ENCODE measurements around the gene INVS. TPM values are rescaled to one million over a fixed set of nuclear protein-coding genes. Genes with fewer than 3 reads are reported as not detected.

INVS gene
- total RNA-seq, 2 donors from 2014 or later: 15.3 to 17.7 TPM

DNA sequence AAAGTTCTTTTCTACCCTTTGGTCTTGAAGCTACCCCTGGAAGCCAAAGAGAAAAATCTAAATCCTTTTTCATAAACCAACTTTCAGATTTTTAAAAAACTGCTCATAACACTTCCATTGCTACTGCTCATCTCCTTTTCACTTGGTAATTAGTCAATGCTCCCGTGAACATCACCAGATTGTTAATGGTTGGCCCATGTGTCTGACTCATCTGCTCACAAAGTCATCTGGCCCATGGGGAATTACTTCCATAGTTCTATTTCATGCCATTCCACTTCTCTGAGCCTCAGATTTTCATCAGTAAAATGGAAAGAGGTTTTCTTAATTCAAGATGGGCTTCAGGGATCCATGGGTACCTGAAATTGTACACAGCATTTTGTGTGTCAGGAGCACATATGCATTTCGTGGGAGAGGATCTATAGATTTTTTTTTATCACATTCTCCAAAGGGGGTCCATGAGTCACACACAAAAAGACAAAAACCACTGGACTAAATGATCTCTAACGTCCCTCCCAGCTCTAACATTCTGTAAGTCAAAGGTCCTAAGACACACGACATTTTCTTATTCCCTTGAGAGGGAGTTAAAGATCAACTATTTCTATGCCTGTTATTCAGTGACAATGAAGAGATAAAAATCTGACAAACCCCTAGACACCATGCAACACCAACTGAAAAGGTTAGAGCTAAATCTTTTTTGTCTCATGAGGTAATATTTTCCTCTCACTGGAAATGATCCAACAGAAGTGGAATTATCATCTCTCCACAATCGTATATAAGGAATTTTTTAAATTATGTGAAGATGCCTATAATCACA, 178.3 kb downstream of the INVS start:
- Mint-ChIP-seq H3K27me3 (no peaks in the 10 kb centered on the region), H3K27ac (no peak overlapping the region), H3K4me1 (peaks cover 6% of the 10 kb centered on the region), H3K9me3 (no peaks in the 10 kb centered on the region), H3K4me3 (no peak overlapping the region), H3K36me3 (ENCODE audit: low read depth) (peaks cover 59% of the 10 kb centered on the region)
- no peak for ATAC-seq (replicated peaks)

DNA sequence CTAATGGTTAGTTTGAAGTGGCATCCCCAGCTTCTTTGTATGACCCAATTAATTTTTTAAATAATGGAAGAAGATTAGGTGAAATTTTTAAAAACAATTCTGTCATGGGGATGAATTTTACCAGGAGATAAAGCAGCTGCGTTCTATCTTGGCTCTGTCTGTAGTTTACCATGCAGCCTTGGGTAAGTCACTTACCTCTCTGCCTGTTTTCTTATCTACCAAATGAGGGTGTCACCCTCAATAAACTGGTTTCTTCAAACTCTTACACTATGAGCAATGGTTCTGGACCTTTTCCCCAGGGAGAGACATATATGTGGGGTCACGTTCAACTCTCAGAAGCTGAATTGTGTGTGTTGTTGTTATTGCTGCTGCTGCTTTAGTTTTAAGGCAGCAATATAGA, 182.0 kb downstream of the INVS start:
- Mint-ChIP-seq H3K27ac (no peak overlapping the region), H3K4me3 (no peak overlapping the region), H3K27me3 (no peaks in the 10 kb centered on the region), H3K4me1 (peaks cover 6% of the 10 kb centered on the region), H3K36me3 (ENCODE audit: low read depth) (peaks cover 58% of the 10 kb centered on the region), H3K9me3 (peaks cover 5% of the 10 kb centered on the region)
- ATAC-seq (replicated peaks): no peak

DNA sequence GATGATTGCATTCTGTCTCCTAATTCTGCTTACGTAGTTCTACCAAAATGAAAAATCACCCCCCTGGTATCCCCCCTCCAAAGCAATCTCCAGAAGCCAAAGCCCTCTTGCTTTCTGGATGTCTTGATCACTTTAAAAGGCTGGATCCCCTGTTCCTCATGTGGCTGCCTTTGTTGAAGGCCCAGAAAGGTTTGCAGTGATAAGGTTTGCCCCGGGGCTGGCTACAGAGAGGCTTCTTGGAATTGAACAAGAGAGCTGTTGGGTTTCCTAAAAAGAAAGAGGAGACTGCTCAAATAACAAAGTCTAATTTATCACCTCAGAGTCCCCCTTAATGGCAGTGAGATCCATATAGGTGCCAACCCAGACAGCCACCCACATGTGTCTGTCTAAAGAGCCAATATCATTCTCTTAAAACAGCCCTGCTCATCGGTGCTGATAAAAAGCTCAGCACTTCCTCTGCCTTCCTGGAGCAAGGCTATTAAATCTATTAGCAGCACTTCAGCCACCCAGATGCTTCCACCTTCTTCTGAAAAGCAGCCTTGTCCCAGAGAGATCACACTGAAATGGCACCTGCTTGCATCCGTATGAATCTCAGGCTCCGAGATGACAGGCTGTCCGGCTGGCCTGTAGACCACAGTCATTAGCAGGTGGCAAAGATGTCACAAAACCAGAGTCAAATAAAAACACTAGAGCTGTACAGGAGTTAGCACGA, 182.8 kb downstream of the INVS start:
- H3K36me3 Mint-ChIP-seq (ENCODE audit: low read depth): peaks cover 55% of the 10 kb centered on the region
- peaks cover 2% of the 10 kb centered on the region for H3K4me1 Mint-ChIP-seq
- no peak overlapping the region for H3K27ac Mint-ChIP-seq
- H3K4me3 Mint-ChIP-seq: no peak overlapping the region
- H3K27me3 Mint-ChIP-seq: no peaks in the 10 kb centered on the region
- H3K9me3 Mint-ChIP-seq: peaks cover 5% of the 10 kb centered on the region
- no peak for ATAC-seq (replicated peaks)

GRCh38 chr9:100282388-100282719, 183.3 kb downstream of the INVS start:
- H3K36me3 Mint-ChIP-seq (ENCODE audit: low read depth): peaks cover 55% of the 10 kb centered on the region
- H3K9me3 Mint-ChIP-seq: peaks cover 5% of the 10 kb centered on the region
- H3K4me3 Mint-ChIP-seq: no peak overlapping the region
- ATAC-seq (replicated peaks): no peak
- no peak overlapping the region for H3K27ac Mint-ChIP-seq
- no peaks in the 10 kb centered on the region for H3K4me1 Mint-ChIP-seq
- H3K27me3 Mint-ChIP-seq: no peaks in the 10 kb centered on the region

DNA sequence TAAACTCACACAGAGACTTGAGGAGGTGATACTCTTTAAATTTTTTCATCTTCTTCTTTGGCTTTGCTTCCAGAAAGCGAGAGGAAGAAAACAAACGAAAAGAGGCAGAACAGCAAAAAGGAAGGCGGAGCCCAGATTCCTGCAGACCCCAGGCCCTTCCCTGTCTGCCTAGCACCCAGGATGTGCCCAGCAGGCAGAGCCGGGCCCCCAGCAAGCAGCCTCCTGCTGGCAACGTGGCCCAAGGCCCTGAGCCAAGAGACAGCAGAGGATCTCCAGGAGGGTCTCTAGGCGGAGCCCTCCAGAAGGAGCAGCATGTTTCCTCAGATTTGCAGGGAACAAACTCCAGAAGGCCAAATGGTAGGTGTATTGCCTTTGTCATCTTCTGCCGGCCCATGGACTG, 185.2 kb downstream of the INVS start:
- H3K27me3 Mint-ChIP-seq: no peaks in the 10 kb centered on the region
- H3K9me3 Mint-ChIP-seq: peaks cover 9% of the 10 kb centered on the region
- H3K4me3 Mint-ChIP-seq: no peak overlapping the region
- no peaks in the 10 kb centered on the region for H3K4me1 Mint-ChIP-seq
- no peak for ATAC-seq (replicated peaks)
- H3K36me3 Mint-ChIP-seq (ENCODE audit: low read depth): peaks cover 62% of the 10 kb centered on the region
- no peak overlapping the region for H3K27ac Mint-ChIP-seq

DNA sequence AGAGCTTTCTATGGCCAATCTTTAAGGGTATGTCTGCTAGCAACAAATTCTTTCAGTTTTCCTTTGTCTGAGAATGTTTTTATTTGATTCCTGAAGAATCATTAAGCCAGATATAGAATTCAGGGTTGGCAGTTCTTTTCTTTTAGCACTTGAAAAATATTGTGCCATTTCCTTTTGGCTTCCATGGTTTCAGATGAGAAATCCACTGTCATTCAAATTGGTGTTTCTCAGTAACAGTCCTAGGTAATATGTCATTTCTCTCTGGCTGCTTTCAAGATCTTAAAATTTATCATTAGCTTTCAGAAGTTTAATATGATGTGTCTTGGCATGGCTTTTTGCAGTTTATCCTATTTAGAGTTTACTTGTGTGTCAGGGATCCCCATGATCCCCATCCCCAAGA, 186.0 kb downstream of the INVS start:
- Mint-ChIP-seq H3K27ac (no peak overlapping the region), H3K27me3 (no peaks in the 10 kb centered on the region), H3K4me1 (no peaks in the 10 kb centered on the region), H3K4me3 (no peak overlapping the region), H3K36me3 (ENCODE audit: low read depth) (peaks cover 66% of the 10 kb centered on the region), H3K9me3 (peaks cover 10% of the 10 kb centered on the region)
- no peak for ATAC-seq (replicated peaks)

- no peak overlapping the region for H3K4me3 Mint-ChIP-seq
- H3K9me3 Mint-ChIP-seq: peaks cover 10% of the 10 kb centered on the region
- H3K27ac Mint-ChIP-seq: no peak overlapping the region
- H3K27me3 Mint-ChIP-seq: no peaks in the 10 kb centered on the region
- no peak for ATAC-seq (replicated peaks)
- no peaks in the 10 kb centered on the region for H3K4me1 Mint-ChIP-seq
- peaks cover 70% of the 10 kb centered on the region for H3K36me3 Mint-ChIP-seq (ENCODE audit: low read depth)
These were observed 186.6 kb downstream of the INVS start for GRCh38 chr9:100285601-100286000.

- Mint-ChIP-seq H3K36me3 (ENCODE audit: low read depth) (peaks cover 76% of the 10 kb centered on the region), H3K4me1 (no peaks in the 10 kb centered on the region), H3K9me3 (peaks cover 10% of the 10 kb centered on the region), H3K27ac (no peak overlapping the region), H3K27me3 (no peaks in the 10 kb centered on the region), H3K4me3 (no peak overlapping the region)
- ATAC-seq (replicated peaks): no peak
These were observed 187.2 kb downstream of the INVS start for GRCh38 chr9:100286257-100286656.

DNA sequence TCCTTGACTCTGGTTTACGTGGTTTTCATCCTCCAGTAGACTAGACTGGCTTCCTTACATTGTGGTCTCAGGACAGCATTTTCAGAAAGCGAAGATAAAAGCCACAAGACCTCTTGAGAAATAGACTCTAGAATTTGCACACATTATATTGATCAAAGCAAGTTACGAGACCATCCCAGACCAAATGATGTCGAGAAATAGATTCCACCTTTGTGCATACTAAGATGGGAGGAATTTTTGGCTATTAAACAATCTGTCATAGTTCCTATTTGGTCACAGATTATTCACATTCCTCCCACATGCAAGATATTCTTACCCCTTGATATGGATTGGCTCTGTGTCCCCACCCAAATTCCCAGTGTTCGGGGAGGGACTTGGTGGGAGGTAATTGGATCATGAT, 188.1 kb downstream of the INVS start:
- no peak for ATAC-seq (replicated peaks)
- peaks cover 10% of the 10 kb centered on the region for H3K9me3 Mint-ChIP-seq
- peaks cover 86% of the 10 kb centered on the region for H3K36me3 Mint-ChIP-seq (ENCODE audit: low read depth)
- no peaks in the 10 kb centered on the region for H3K4me1 Mint-ChIP-seq
- no peak overlapping the region for H3K4me3 Mint-ChIP-seq
- H3K27me3 Mint-ChIP-seq: no peaks in the 10 kb centered on the region
- H3K27ac Mint-ChIP-seq: no peak overlapping the region

DNA sequence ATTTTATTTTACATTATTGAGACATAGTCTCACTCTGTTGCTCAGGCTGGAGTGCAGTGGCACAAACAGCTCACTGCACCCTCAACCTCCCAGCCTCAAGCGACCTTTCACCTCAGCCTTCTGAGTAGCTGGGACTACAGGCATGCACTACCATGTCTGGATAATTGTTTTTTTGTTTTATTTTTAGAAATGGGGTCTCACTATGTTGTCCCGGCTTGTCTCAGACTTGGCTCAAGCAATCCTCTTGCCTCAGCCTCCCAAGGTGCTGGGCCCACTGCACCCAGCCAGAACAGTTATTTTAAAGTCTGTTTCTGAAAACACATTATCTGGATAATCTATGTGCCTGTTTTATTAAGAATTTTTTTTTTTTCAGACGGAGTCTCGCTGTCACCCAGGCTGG, 191.7 kb downstream of the INVS start:
- ATAC-seq (replicated peaks): no peak
- Mint-ChIP-seq H3K4me3 (no peak overlapping the region), H3K9me3 (peaks cover 5% of the 10 kb centered on the region), H3K4me1 (no peaks in the 10 kb centered on the region), H3K27me3 (no peaks in the 10 kb centered on the region), H3K36me3 (ENCODE audit: low read depth) (peaks cover 87% of the 10 kb centered on the region), H3K27ac (no peak overlapping the region)

DNA sequence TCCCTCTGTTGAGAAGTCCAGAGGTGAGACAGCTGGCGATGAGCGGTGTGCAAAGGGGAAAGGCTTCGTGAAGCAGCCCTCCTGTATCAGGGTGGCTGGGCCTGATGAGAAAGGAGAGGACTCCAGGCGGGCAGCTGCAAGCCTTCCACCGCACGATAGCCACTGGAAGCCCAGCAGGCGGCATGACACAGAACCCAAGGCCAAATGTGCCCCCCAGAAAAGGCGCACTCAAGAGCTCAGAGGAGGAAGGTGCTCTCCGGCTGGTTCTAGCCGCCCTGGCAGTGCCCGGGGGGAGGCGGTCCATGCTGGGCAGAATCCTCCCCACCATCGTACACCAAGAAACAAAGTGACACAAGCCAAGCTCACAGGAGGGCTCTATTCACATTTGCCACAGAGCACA, 193.4 kb downstream of the INVS start:
- Mint-ChIP-seq H3K36me3 (ENCODE audit: low read depth) (peaks cover 81% of the 10 kb centered on the region), H3K4me3 (no peak overlapping the region), H3K4me1 (no peaks in the 10 kb centered on the region), H3K9me3 (peaks cover 5% of the 10 kb centered on the region), H3K27me3 (no peaks in the 10 kb centered on the region), H3K27ac (no peak overlapping the region)
- no peak for ATAC-seq (replicated peaks)

DNA sequence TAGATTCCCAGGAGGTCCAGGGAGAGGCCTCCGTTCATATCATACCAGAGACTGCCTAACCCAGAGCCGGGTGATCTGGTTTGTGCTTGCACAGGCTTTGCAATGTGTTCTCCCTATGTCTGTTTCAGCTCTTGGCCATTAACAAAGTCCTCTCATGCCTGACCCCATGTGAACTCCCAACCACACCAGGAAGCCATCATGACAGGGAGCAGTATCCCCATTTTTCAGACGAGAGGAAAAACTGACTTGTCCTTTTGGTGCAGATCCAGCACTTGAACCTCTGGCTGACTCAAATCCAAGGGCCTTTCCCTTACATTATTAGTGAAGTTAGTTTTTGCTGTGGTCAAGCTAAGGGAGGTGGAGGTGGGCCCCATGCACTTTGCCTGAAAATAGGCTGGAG, 195.3 kb downstream of the INVS start:
- peaks cover 81% of the 10 kb centered on the region for H3K36me3 Mint-ChIP-seq (ENCODE audit: low read depth)

DNA sequence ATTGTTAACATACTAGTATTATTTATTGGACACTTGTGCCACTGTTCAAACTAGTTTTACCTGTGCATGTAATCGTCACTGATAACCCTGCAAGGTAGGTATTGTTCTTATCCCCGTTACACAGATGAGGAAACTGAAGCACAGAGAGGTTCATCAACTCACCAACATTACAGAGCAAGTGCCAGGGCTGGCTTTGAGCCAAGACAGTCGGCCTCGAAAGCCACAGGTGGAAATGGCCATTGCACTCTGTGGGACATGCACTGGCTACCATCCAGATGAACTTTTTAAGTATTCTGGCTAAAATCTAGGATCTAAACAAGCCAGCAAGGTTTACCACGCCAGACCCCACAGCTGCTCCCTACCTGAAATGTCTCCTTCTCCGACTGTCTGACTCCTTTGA, 195.8 kb downstream of the INVS start:
- no peaks in the 10 kb centered on the region for H3K4me1 Mint-ChIP-seq
- H3K9me3 Mint-ChIP-seq: no peaks in the 10 kb centered on the region
- H3K27ac Mint-ChIP-seq: no peak overlapping the region
- H3K27me3 Mint-ChIP-seq: no peaks in the 10 kb centered on the region
- no peak for ATAC-seq (replicated peaks)
- no peak overlapping the region for H3K4me3 Mint-ChIP-seq
- H3K36me3 Mint-ChIP-seq (ENCODE audit: low read depth): peaks cover 81% of the 10 kb centered on the region

More for the DNA sequence above, 195.3 kb downstream of the INVS start:
- H3K27me3 Mint-ChIP-seq: no peaks in the 10 kb centered on the region
- no peak overlapping the region for H3K4me3 Mint-ChIP-seq
- no peak for ATAC-seq (replicated peaks)
- no peaks in the 10 kb centered on the region for H3K4me1 Mint-ChIP-seq
- no peak overlapping the region for H3K27ac Mint-ChIP-seq
- peaks cover under 1% of the 10 kb centered on the region for H3K9me3 Mint-ChIP-seq

GRCh38 chr9:100295240-100295639, 196.2 kb downstream of the INVS start:
- Mint-ChIP-seq H3K4me3 (no peak overlapping the region), H3K4me1 (no peaks in the 10 kb centered on the region), H3K9me3 (no peaks in the 10 kb centered on the region), H3K27me3 (no peaks in the 10 kb centered on the region), H3K36me3 (ENCODE audit: low read depth) (peaks cover 81% of the 10 kb centered on the region), H3K27ac (no peak overlapping the region)
- ATAC-seq (replicated peaks): no peak

- peaks cover 82% of the 10 kb centered on the region for H3K36me3 Mint-ChIP-seq (ENCODE audit: low read depth)
- H3K4me1 Mint-ChIP-seq: no peaks in the 10 kb centered on the region
- ATAC-seq (replicated peaks): no peak
- H3K27me3 Mint-ChIP-seq: no peaks in the 10 kb centered on the region
- no peaks in the 10 kb centered on the region for H3K9me3 Mint-ChIP-seq
- H3K4me3 Mint-ChIP-seq: no peak overlapping the region
- no peak overlapping the region for H3K27ac Mint-ChIP-seq
These were observed 197.4 kb downstream of the INVS start for GRCh38 chr9:100296407-100296806.
